KBM-7 (cell line): ENCODE data around the gene KCNK10.

Experiments
- DNase-seq: peaks from one replicate; pipeline ENCODE4 v3.0.0-alpha.2; 2015
- in situ Hi-C: fragments of 300-500 bp; cut with MboI; formaldehyde crosslinking; loops from 2 replicates; pipeline ENCODE4 v1.14.3; 2020; ENCODE audit warnings: low sequenced_read_pairs, low pct_unique_long_range_greater_than_20kb, mixed read lengths

KCNK10 gene

DNA sequence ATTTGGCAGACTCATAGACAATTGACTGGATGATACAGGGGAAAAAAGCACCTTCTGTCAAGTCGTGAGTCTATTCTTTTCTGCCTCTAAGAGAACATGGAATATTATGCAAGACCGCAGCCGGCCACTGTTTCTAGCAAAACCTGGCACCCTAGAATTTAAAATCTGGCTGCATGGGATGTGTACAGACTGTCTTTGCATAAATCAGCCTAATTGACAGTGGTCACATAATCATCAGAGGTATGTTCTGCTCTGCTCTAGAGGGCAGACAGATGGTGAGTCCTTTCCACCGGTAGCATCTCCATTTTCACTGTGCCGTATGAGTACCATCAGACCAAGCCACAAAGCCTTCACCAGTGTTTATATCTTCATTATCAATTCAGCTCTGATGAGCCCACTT lies 80.6 kb downstream of the KCNK10 start:
- DNase-seq: no peak
- in situ Hi-C loops: no loop called here

DNA sequence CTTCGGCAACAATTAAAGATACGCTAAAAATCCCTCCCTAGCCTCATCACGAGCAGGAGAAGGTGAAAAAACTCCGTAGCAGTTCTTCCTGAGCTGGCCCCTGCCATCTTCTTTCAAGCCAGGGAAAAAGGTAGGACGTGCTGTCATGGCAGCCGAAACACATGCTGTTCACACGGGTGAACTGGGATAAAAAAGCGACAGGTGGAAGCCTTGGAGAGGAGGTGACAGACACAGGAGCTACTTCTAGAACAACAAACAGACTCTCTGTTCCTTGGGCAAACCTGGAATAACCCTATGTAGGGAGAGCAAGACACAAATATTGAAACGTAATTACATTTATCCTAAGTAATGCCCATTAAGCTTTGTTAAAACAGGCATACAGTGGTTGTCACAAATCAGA lies 81.3 kb downstream of the KCNK10 start:
- no peak for DNase-seq
- in situ Hi-C loops: no loop called here

- in situ Hi-C loops: no loop called here
- DNase-seq: no peak
These were observed 88.6 kb downstream of the KCNK10 start for GRCh38 chr14:88234442-88234841.

GRCh38 chr14:88233915-88234314 lies 89.2 kb downstream of the KCNK10 start:
- in situ Hi-C loops: no loop called here
- DNase-seq: peak; percentile 9

GRCh38 chr14:88232771-88233170 lies 90.3 kb downstream of the KCNK10 start:
- in situ Hi-C loops: no loop called here
- DNase-seq: no peak

DNA sequence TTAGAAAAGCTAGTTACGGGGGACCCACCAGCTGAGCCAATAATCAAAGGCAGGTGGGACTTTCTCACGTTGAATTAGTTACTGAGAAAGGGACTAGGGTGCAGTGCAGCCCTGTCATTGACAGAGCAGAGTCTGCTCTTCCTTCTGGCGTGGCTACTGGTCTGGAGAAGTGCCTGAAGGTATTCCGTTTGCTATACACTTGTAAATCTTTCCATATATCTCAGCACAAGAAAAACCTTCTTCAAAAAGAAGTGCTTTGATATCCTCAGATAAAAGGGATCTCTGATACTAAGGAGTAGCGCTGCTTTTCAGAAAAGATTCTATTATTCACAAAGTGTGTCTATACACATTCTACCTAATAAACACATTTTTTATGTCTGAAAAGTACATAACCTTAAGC lies 91.5 kb downstream of the KCNK10 start:
- in situ Hi-C loops: no loop called here
- no peak for DNase-seq

DNA sequence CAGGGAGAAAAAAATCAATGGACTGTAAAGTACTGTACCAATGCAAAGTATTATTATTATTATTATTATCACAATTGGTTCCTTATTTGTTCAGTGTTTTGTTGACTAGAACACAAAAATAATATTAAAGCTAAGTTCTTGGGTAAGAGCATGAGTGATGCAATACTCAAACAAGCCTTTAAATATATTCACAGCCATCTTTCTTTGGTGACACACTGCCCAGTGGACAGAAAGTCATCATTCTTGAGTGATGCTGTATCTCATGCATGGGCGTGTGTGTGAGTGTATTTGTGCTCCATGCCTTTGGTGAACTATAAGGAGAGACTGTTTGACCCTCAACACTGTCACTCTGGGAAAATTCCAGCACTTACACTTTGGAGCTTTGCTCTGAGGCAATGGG lies 93.6 kb downstream of the KCNK10 start:
- in situ Hi-C loops: no loop called here
- no peak for DNase-seq

DNA sequence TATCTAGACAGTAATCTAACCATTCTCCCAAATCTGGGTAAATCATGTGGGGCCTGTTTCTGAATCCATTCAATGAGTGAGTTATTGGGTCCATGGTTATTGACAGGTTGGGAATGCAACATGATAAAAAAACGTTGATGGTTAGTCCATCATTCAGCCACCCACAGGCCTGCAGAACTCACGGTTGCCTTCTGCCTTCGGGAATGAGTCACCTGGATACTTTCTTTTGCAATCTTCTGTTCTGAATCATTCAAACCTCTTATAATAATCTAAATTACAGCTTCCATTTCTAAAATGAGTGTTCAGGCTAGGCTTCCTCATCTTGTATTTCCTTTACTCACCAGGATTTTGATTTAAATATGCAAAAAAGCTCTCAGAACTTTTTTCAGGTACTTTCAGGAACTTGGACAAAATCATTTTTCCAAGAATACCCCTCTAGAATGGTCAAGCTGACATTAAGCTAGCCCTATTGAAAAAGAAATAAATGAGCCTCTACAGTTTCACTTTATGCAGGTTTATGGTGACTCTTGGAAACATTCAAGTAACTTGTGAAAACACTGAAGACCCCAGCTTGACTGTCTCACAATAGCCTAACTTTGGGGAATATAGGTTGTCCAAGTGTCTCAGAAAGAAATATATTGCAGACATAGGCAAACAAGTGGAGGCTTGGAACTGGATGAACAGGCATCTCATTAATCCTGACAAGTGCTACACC lies 94.4 kb downstream of the KCNK10 start:
- in situ Hi-C loops: no loop called here
- DNase-seq: no peak

DNA sequence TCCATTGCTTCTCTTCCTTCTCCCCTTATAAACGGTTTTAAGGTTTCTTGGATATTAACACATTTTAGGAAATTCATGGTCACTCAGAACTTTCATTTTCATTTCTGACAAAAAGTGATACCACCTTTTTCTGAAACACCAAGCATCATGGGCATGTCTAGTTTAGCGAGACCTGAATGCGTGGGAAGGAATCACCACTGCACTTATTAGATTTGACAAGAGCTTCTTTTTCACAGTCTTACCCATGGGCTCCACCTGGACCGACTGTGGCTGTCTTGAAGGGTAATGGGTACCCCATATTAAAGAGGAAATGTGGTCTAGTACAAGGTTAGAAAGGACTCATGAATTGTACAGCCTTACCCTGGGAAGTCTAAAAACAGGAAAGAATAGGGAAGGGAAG lies 95.4 kb downstream of the KCNK10 start:
- in situ Hi-C loops: no loop called here
- no peak for DNase-seq

- DNase-seq: no peak
These were observed 97.3 kb downstream of the KCNK10 start for GRCh38 chr14:88225721-88226120.

DNA sequence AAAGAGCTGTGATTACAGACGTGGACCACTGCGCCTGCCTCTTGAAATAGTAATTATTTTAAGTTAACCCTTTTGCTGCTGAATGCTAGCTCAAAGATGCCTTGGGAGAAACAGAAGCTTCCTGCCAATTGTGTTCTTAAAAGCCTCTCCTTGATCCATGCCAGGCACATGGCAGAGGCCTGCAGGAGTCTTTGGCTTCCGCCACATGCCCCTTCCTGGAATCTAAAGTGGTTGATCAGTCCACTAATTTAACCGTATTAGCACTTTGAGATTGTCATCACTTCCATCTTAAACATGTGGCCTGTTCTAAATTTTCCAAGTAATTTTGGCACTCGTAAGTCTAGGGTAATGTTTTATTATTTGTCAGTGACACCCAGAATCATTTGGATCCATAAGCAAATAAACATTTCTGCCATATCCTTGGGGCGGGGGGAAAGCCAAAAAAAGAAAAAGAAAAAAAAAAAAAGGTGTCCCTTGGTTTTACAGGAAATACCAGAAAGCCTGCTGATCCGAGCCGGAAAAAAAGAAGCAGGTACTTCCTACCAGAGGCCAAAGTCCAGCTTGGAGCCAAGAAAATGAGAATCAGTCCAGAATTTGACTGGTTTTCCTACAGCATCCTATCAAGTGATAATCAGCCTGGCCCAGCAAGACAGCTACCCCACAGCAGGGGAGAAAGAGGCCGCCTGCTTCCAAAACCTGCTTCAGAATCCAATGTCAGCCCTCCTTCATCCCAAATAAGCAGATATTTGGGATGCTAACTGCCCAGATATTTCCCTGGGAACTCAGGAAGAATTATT lies 104.8 kb downstream of the KCNK10 start:
- in situ Hi-C loops: no loop called here

More at GRCh38 chr14:88225721-88226120, 97.3 kb downstream of the KCNK10 start:
- in situ Hi-C loops: no loop called here

GRCh38 chr14:88212691-88213090 lies 110.4 kb downstream of the KCNK10 start:
- no peak for DNase-seq
- in situ Hi-C loops: no loop called here

More for the DNA sequence above, 104.8 kb downstream of the KCNK10 start:
- no peak for DNase-seq

GRCh38 chr14:88210426-88210825 lies 112.6 kb downstream of the KCNK10 start:
- in situ Hi-C loops: no loop called here
- DNase-seq: no peak

GRCh38 chr14:88209273-88209672 lies 113.8 kb downstream of the KCNK10 start:
- DNase-seq: no peak
- in situ Hi-C loops: no loop called here

DNA sequence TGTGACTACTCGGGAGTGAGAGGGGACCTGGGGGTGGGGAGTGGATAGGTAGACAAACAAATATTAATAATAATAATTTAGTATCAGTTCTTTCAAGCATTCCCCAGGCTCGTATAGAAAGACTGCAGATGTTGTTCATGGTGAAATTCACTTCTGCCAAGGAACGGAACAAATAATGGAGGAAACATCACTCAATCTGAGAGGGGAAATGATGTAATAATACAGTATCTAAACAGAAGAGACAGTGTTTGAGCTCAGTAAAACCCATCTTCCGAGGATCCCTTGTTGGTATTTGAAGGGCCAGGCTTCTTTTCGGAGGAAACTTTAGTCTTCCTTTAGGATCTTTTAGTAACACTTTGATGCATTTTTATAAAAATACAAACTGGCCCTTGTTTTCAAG lies 114.2 kb downstream of the KCNK10 start:
- in situ Hi-C loops: no loop called here
- DNase-seq: no peak

DNA sequence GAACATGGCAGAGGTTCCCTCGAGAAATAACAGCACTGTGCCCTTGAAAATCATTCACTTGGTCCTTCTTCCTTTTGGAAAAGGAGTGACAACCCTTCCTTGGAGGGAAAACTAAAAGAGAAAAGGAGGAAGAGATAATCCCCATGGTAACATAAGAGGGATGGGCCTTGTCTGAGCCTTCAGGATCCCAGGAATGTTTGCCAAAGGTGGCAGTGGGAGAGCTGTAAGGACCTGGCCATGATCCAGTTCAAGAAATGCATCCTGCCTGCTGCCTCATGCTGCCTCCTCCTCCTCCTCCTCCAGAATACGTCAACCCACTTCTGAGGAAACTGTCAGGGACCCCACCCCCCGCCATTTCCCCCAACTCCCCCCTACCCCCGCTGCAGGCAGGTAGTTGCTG lies 118.8 kb downstream of the KCNK10 start:
- in situ Hi-C loops: no loop called here
- DNase-seq: no peak

- DNase-seq: no peak
- in situ Hi-C loops: no loop called here
These were observed 119.8 kb downstream of the KCNK10 start for GRCh38 chr14:88203291-88203690.

DNA sequence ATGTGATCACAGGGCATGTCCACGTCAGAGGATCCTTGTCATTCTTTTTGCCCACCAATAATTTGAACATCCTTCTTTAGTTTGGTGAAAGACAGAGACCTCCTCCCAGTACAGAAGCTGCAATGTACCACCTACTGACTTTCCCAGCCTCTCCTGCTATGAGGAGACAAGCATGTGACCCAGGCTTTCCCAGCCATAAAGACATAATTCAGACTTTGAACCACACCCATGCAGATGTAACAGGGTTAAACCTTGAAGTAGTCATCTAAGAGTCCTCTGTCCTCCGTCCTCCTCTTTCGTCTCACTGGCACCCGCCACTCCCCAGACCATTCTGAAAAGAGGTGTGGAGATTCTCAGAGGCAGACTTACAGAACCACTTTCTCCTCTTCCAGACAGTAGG lies 120.8 kb downstream of the KCNK10 start:
- no peak for DNase-seq
- in situ Hi-C loops: no loop called here

DNA sequence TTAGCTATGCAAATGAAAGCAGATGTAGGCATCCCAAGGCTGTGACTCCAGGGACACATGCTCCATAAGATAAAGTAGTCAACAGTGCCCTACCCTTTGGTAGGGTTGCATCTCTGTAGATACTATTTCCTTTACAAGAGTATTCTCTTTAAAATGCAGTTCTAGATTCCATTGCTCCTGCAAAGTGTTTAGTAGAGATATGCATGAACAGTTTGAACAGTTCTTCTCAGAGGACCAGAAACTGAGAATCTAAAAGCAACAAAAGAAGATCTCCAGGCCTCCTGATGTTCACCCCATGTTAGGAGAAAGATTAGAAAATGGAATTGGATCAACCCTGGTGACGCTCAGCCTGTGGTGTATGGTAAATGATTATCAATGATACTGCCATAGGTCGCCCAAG lies 121.2 kb downstream of the KCNK10 start:
- in situ Hi-C loops: no loop called here
- DNase-seq: no peak

DNA sequence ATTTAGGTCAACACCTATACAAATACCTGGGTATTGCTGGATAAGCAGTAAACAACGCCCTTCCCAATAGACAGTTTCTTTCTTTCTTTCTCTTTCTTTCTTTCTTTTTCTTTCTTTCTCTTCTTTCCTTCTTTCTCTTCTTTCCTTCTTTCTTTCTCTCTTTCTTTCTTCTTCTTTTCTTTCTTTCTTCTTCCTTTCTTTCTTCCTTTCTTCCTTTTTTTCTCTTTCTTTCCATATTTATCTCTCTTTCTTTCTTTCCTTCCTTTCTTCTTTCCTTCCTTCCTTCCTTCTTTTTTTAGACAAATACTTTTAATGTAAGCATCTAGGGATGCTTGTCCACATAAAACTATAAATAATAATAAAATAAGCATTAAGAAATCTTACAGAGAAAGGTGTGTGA lies 123.2 kb downstream of the KCNK10 start:
- in situ Hi-C loops: no loop called here
- no peak for DNase-seq

DNA sequence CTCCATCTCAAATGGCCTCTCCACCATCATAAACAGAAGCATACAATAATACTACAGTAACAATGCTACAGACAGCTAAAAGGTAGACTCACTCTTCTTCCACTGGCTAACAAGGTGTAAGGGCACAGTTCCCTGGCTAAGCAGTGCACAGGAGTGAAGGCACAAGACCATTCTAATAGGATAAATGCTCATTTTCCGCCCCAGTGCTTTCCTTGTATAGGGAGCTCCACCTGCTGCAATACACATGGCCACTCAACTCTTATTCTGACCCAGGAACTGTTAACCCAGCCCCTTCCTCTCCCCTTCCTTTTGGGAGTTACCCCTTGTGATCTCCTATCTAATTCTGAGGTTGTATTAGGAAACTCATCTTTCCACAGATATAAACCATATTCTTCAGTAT lies 124.6 kb downstream of the KCNK10 start:
- in situ Hi-C loops: no loop called here
- no peak for DNase-seq
